ENCODE measurements around the gene GALNT14.

The GALNT14 gene

GRCh38 chr2:31023541-31023940 lies 114.7 kb downstream of the GALNT14 start:
- Histone ChIP-seq H3K79me2 (ENCODE audit: control insufficient read depth, insufficient read depth, low read length) (no peaks in the 10 kb centered on the region), H3K4me2 (ENCODE audit: low read length) (no peak overlapping the region), H3K79me1 (ENCODE audit: low read length) (no peaks in the 10 kb centered on the region), H4K5ac (ENCODE audit: low read length) (no peak overlapping the region), H3K36me3 (ENCODE audit: control insufficient read depth, insufficient read depth, low read length) (no peaks in the 10 kb centered on the region), H2BK5ac (ENCODE audit: low read length) (no peak overlapping the region), H2BK120ac (ENCODE audit: low read depth, low read length) (no peak overlapping the region), H3K27ac (ENCODE audit: low read depth, low read length) (no peak overlapping the region), H2AK5ac (ENCODE audit: low read length) (no peak overlapping the region), H2BK15ac (replicated peaks; ENCODE audit: low read depth) (no peak overlapping the region), H3K4me1 (ENCODE audit: control insufficient read depth, low read depth, low read length) (peaks cover 7% of the 10 kb centered on the region), H3K18ac (ENCODE audit: low read length) (no peak overlapping the region), H3K23ac (ENCODE audit: low read length) (no peak overlapping the region), H3K9ac (ENCODE audit: low read length) (no peak overlapping the region), H3K56ac (ENCODE audit: low read length) (no peak overlapping the region), H3K4me3 (ENCODE audit: low read length) (no peak overlapping the region), H4K8ac (ENCODE audit: low read depth, low read length) (no peak overlapping the region), H3K27me3 (ENCODE audit: insufficient read depth, low read length, poor library complexity) (no peaks in the 10 kb centered on the region), H3K4ac (ENCODE audit: low read depth, low read length) (no peak overlapping the region)
- DNase-seq = no peak
- no CpG with 5 or more reads among the region's 3 CpGs for WGBS (ENCODE audit: extremely low coverage, insufficient coverage, low lambda C conversion rate)

DNA sequence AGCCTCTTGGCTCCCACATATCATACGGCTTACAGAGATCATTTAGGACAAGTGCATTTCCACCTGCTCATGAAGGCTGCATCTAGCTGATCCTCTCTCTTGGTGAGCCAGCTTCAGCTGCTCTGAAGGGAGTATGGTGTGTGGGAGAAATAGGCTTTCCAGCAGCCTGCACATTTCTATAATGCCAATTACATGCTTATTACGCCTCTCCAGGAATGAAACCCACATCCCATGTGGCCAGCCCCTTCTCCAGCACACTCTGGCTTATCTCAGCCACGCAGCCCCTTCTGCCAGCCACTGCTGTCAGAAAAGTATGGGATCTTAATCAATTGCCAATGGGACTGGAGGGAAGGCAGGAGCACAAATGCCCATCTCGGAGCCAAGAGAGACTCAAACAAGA lies 117.5 kb downstream of the GALNT14 start:
- no peaks in the 10 kb centered on the region for H3K36me3 ChIP-seq (ENCODE audit: control insufficient read depth, insufficient read depth, low read length)
- no peak overlapping the region for H3K23ac ChIP-seq (ENCODE audit: low read length)
- no peak overlapping the region for H4K5ac ChIP-seq (ENCODE audit: low read length)
- no peak overlapping the region for H2AK5ac ChIP-seq (ENCODE audit: low read length)
- no peaks in the 10 kb centered on the region for H3K27me3 ChIP-seq (ENCODE audit: insufficient read depth, low read length, poor library complexity)
- H3K18ac ChIP-seq (ENCODE audit: low read length) = no peak overlapping the region
- H2BK15ac ChIP-seq (replicated peaks; ENCODE audit: low read depth) = no peak overlapping the region
- no peaks in the 10 kb centered on the region for H3K4me1 ChIP-seq (ENCODE audit: control insufficient read depth, low read depth, low read length)
- H3K56ac ChIP-seq (ENCODE audit: low read length) = no peak overlapping the region
- H3K79me1 ChIP-seq (ENCODE audit: low read length) = no peaks in the 10 kb centered on the region
- WGBS (ENCODE audit: extremely low coverage, insufficient coverage, low lambda C conversion rate) = no CpG with 5 or more reads among the region's 4 CpGs
- no peak for DNase-seq
- H3K27ac ChIP-seq (ENCODE audit: low read depth, low read length) = no peak overlapping the region
- H2BK5ac ChIP-seq (ENCODE audit: low read length) = no peak overlapping the region
- H3K4me3 ChIP-seq (ENCODE audit: low read length) = no peak overlapping the region
- H3K9ac ChIP-seq (ENCODE audit: low read length) = no peak overlapping the region
- no peaks in the 10 kb centered on the region for H3K79me2 ChIP-seq (ENCODE audit: control insufficient read depth, insufficient read depth, low read length)
- H3K4ac ChIP-seq (ENCODE audit: low read depth, low read length) = no peak overlapping the region
- H3K4me2 ChIP-seq (ENCODE audit: low read length) = no peak overlapping the region
- H4K8ac ChIP-seq (ENCODE audit: low read depth, low read length) = no peak overlapping the region
- no peak overlapping the region for H2BK120ac ChIP-seq (ENCODE audit: low read depth, low read length)

- no CpG with 5 or more reads among the region's 6 CpGs for WGBS (ENCODE audit: extremely low coverage, insufficient coverage, low lambda C conversion rate)
- H2BK5ac ChIP-seq (ENCODE audit: low read length) = no peak overlapping the region
- H3K23ac ChIP-seq (ENCODE audit: low read length) = no peak overlapping the region
These were observed 120.0 kb downstream of the GALNT14 start for GRCh38 chr2:31018280-31018679.

GRCh38 chr2:31016648-31017047 lies 121.6 kb downstream of the GALNT14 start:
- Histone ChIP-seq H2BK15ac (replicated peaks; ENCODE audit: low read depth) (no peak overlapping the region), H2BK5ac (ENCODE audit: low read length) (no peak overlapping the region), H3K23ac (ENCODE audit: low read length) (no peak overlapping the region), H2BK120ac (ENCODE audit: low read depth, low read length) (no peak overlapping the region), H3K27ac (ENCODE audit: low read depth, low read length) (no peak overlapping the region), H2AK5ac (ENCODE audit: low read length) (no peak overlapping the region), H3K4me1 (ENCODE audit: control insufficient read depth, low read depth, low read length) (peaks cover 4% of the 10 kb centered on the region), H3K79me1 (ENCODE audit: low read length) (no peaks in the 10 kb centered on the region), H4K5ac (ENCODE audit: low read length) (no peak overlapping the region), H3K79me2 (ENCODE audit: control insufficient read depth, insufficient read depth, low read length) (no peaks in the 10 kb centered on the region), H3K56ac (ENCODE audit: low read length) (no peak overlapping the region), H3K9ac (ENCODE audit: low read length) (no peak overlapping the region), H3K27me3 (ENCODE audit: insufficient read depth, low read length, poor library complexity) (no peaks in the 10 kb centered on the region), H3K4me3 (ENCODE audit: low read length) (no peak overlapping the region), H3K4me2 (ENCODE audit: low read length) (no peak overlapping the region), H3K18ac (ENCODE audit: low read length) (no peak overlapping the region), H4K8ac (ENCODE audit: low read depth, low read length) (no peak overlapping the region), H3K4ac (ENCODE audit: low read depth, low read length) (no peak overlapping the region), H3K36me3 (ENCODE audit: control insufficient read depth, insufficient read depth, low read length) (no peaks in the 10 kb centered on the region)
- no peak for DNase-seq
- WGBS (ENCODE audit: extremely low coverage, insufficient coverage, low lambda C conversion rate) = no CpG with 5 or more reads among the region's 5 CpGs

More at GRCh38 chr2:31018280-31018679, 120.0 kb downstream of the GALNT14 start:
- no peak overlapping the region for H4K5ac ChIP-seq (ENCODE audit: low read length)
- no peak overlapping the region for H3K18ac ChIP-seq (ENCODE audit: low read length)
- no peak overlapping the region for H2AK5ac ChIP-seq (ENCODE audit: low read length)
- H3K27me3 ChIP-seq (ENCODE audit: insufficient read depth, low read length, poor library complexity) = no peaks in the 10 kb centered on the region
- no peak overlapping the region for H3K4me3 ChIP-seq (ENCODE audit: low read length)
- no peak overlapping the region for H4K8ac ChIP-seq (ENCODE audit: low read depth, low read length)
- H3K79me1 ChIP-seq (ENCODE audit: low read length) = no peaks in the 10 kb centered on the region
- no peaks in the 10 kb centered on the region for H3K36me3 ChIP-seq (ENCODE audit: control insufficient read depth, insufficient read depth, low read length)
- H2BK15ac ChIP-seq (replicated peaks; ENCODE audit: low read depth) = no peak overlapping the region
- no peak overlapping the region for H3K4me2 ChIP-seq (ENCODE audit: low read length)
- H3K9ac ChIP-seq (ENCODE audit: low read length) = no peak overlapping the region
- no peaks in the 10 kb centered on the region for H3K4me1 ChIP-seq (ENCODE audit: control insufficient read depth, low read depth, low read length)
- no peaks in the 10 kb centered on the region for H3K79me2 ChIP-seq (ENCODE audit: control insufficient read depth, insufficient read depth, low read length)
- no peak overlapping the region for H3K56ac ChIP-seq (ENCODE audit: low read length)
- no peak overlapping the region for H3K27ac ChIP-seq (ENCODE audit: low read depth, low read length)
- H3K4ac ChIP-seq (ENCODE audit: low read depth, low read length) = no peak overlapping the region
- no peak for DNase-seq
- H2BK120ac ChIP-seq (ENCODE audit: low read depth, low read length) = no peak overlapping the region

DNA sequence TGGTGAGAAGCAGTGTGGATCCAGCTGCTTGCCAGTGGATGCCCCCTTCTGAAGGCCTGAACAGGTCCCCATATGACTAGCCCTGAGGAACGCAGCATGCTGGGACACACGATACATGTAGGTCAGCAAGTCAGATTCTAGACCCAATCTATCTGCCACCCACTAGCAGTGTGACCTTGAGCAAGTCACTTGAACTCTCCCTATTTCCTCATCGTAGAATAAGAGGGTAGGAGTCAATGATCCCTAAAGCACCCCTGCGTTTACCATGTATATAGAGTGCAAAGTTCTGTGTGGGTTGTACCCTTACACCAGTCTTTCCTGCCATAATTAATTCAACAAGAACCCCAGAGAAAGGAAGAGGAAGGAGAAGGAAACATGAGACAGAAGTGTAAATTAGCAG lies 123.7 kb downstream of the GALNT14 start:
- H3K9ac ChIP-seq (ENCODE audit: low read length) = no peak overlapping the region
- no peak overlapping the region for H3K4me2 ChIP-seq (ENCODE audit: low read length)
- H3K79me1 ChIP-seq (ENCODE audit: low read length) = no peaks in the 10 kb centered on the region
- H3K4me1 ChIP-seq (ENCODE audit: control insufficient read depth, low read depth, low read length) = peaks cover 4% of the 10 kb centered on the region
- H3K23ac ChIP-seq (ENCODE audit: low read length) = no peak overlapping the region
- no peak overlapping the region for H2AK5ac ChIP-seq (ENCODE audit: low read length)
- no peak overlapping the region for H3K18ac ChIP-seq (ENCODE audit: low read length)
- no CpG with 5 or more reads among the region's 4 CpGs for WGBS (ENCODE audit: extremely low coverage, insufficient coverage, low lambda C conversion rate)
- no peak overlapping the region for H2BK5ac ChIP-seq (ENCODE audit: low read length)
- no peak for DNase-seq
- H3K36me3 ChIP-seq (ENCODE audit: control insufficient read depth, insufficient read depth, low read length) = no peaks in the 10 kb centered on the region
- no peak overlapping the region for H2BK15ac ChIP-seq (replicated peaks; ENCODE audit: low read depth)
- no peak overlapping the region for H3K4me3 ChIP-seq (ENCODE audit: low read length)
- no peak overlapping the region for H2BK120ac ChIP-seq (ENCODE audit: low read depth, low read length)
- no peak overlapping the region for H3K4ac ChIP-seq (ENCODE audit: low read depth, low read length)
- no peaks in the 10 kb centered on the region for H3K79me2 ChIP-seq (ENCODE audit: control insufficient read depth, insufficient read depth, low read length)
- no peaks in the 10 kb centered on the region for H3K27me3 ChIP-seq (ENCODE audit: insufficient read depth, low read length, poor library complexity)
- H3K56ac ChIP-seq (ENCODE audit: low read length) = no peak overlapping the region
- H4K5ac ChIP-seq (ENCODE audit: low read length) = no peak overlapping the region
- H3K27ac ChIP-seq (ENCODE audit: low read depth, low read length) = no peak overlapping the region
- H4K8ac ChIP-seq (ENCODE audit: low read depth, low read length) = no peak overlapping the region

DNA sequence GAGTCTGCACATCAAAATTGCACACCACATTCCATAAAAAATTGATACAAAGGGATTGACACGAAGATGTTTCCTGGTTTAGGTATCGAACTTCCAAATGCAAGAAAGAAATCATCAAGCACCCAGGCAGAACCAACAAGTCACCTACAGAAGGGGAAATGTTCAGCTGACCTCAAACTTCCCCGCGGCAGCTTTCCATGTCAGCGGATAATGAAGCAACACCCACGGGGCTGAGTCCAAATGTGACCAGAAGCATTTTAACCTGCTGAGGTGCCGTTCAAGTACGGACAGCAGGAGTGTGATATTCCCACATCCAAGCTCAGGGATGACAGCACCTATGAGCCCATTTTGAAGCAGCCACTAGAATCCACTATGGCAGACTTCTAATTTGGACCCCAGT lies 124.9 kb downstream of the GALNT14 start:
- Histone ChIP-seq H2AK5ac (ENCODE audit: low read length) (no peak overlapping the region), H3K18ac (ENCODE audit: low read length) (no peak overlapping the region), H3K4me2 (ENCODE audit: low read length) (no peak overlapping the region), H2BK5ac (ENCODE audit: low read length) (no peak overlapping the region), H3K4ac (ENCODE audit: low read depth, low read length) (no peak overlapping the region), H3K79me1 (ENCODE audit: low read length) (no peaks in the 10 kb centered on the region), H3K36me3 (ENCODE audit: control insufficient read depth, insufficient read depth, low read length) (no peaks in the 10 kb centered on the region), H2BK15ac (replicated peaks; ENCODE audit: low read depth) (no peak overlapping the region), H2BK120ac (ENCODE audit: low read depth, low read length) (no peak overlapping the region), H3K56ac (ENCODE audit: low read length) (no peak overlapping the region), H3K27me3 (ENCODE audit: insufficient read depth, low read length, poor library complexity) (no peaks in the 10 kb centered on the region), H3K4me3 (ENCODE audit: low read length) (no peak overlapping the region), H3K4me1 (ENCODE audit: control insufficient read depth, low read depth, low read length) (peaks cover 4% of the 10 kb centered on the region), H4K5ac (ENCODE audit: low read length) (no peak overlapping the region), H3K9ac (ENCODE audit: low read length) (no peak overlapping the region), H3K23ac (ENCODE audit: low read length) (no peak overlapping the region), H3K79me2 (ENCODE audit: control insufficient read depth, insufficient read depth, low read length) (no peaks in the 10 kb centered on the region), H3K27ac (ENCODE audit: low read depth, low read length) (no peak overlapping the region), H4K8ac (ENCODE audit: low read depth, low read length) (no peak overlapping the region)
- WGBS (ENCODE audit: extremely low coverage, insufficient coverage, low lambda C conversion rate) = no CpG with 5 or more reads among the region's 8 CpGs
- DNase-seq = no peak

Data from mesendoderm (in vitro differentiated cells).